NCI-H1092 (cell line): ENCODE measurements around the gene SRL.
"Not testable (repeated sequence)": the region's sequence is repeated elsewhere in the genome, so short reads cannot be mapped to it uniquely, and the experiment has no call there.

Experiments
- DNase-seq: peaks from one replicate; lab custom pipeline; 2025; lab: John Stamatoyannopoulos, UW

The SRL gene

DNA sequence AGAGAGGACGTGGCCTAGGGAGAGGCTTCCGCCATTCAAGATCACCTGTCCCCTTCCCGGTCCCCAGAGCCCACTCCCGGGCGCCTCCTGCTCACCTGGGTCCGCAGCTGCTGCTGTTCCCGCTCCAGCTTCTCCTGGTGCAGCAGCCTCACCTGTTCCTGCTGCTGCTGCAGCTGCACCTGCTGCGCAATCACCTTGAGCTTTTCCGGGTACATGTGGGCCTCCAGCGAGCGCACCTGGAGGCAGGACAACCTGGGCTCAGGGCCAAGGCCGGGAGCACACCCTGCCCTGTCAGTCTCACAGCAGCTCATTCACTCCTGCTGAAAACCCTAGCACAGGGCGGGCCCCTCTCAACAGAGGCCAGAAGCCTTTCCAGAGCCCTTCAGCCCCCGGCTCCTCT lies 18.5 kb upstream of the SRL start:
- DNase-seq, result peak; percentile 29

DNA sequence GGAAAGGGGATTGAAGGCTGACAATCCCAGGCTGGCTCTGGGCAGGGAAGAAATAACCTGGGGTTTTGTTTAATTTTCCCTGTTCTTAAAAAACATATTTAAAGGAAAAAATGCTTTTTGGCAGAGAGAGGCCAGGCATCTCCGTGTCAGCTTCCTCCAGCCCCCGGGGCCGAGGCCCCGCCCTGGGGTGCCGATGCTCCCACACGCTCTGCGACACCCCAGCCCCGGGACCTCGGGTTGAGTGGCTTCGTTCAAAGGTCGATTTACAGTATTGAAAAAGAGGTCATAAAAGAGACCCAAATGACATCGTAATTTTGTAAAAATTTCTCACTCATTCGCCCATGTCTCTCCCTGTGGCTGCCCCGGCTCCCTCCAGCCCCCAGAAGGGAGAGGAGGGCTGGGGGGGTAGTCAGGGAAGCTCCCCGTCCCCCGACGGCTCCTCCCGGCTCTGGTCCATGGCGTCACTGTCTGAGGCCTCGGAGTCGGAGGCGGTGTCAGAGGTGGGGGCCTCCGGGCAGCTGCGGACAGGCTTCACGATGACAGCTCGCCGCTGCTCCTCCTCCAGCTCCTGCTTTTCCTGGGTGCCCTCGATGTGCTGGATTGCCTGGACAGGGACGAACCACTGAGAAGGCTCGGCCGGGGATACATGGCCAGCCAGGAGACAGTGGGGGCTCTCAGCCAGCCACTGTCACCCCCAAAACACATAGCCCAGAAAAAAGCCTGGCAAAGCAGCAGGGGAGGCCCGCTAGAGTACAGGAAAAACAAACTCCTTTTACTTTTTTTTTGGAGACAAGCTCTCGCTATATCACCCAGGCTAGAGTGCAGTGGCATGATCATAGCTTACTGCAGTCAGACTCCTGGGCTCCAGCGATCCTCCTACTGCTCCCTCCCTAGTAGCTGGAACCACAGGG lies 16.0 kb upstream of the SRL start:
- no peak for DNase-seq

DNA sequence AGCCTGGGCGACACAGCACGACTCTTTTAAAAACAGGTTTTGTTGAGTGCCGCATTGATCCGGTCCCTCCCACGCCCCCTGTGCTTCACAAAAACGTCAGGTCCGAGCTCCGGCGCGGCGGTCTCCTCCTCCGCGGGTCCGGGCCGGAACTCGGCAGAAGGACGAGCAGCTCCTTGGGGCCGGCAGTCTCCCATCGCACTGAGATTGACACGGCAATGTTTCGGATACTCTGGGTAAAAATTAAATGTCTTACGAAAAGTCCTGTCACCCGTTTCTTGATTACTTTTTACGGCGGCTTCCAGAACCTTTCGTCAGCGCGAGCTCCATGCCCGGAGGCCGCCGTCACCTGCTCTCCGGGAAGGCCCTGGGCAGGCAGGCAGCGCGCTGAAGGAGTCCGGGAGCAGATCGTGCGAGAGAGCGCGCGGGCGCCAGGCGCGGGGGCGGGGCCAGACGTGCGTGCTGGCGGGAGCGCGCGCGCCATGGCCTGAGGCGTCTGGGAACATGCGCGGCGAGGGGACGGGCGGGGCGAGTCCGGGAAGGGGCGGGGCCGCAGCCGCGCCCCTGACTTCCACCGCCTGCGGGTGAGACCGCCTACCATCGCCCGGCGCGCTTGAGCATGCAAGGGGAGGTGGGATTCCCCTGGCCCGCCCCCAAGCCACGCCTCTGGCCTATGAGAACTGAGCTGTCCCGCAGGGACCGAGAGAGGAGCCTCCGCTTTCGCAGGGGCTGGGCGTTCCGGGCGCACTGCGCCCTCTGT lies 11.7 kb upstream of the SRL start:
- DNase-seq, result peak; percentile 99

DNA sequence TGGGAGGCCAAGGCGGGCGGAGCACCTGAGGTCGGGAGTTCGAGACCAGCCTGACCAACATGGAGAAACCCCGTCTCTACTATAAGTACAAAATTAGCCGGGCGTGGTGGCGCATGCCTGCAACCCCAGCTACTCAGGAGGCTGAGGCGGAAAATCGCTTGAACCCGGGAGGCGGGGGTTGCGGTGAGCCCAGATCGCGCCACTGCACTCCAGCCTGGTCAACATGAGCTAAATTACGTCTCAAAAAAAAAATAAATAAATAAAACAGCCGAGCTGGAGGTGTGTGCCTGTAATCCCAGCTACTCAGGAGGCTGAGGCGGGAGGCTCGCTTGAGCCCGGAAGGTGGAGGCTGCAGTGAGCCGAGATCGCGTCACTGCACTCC lies 11.1 kb upstream of the SRL start:
- not testable (repeated sequence) for DNase-seq

DNA sequence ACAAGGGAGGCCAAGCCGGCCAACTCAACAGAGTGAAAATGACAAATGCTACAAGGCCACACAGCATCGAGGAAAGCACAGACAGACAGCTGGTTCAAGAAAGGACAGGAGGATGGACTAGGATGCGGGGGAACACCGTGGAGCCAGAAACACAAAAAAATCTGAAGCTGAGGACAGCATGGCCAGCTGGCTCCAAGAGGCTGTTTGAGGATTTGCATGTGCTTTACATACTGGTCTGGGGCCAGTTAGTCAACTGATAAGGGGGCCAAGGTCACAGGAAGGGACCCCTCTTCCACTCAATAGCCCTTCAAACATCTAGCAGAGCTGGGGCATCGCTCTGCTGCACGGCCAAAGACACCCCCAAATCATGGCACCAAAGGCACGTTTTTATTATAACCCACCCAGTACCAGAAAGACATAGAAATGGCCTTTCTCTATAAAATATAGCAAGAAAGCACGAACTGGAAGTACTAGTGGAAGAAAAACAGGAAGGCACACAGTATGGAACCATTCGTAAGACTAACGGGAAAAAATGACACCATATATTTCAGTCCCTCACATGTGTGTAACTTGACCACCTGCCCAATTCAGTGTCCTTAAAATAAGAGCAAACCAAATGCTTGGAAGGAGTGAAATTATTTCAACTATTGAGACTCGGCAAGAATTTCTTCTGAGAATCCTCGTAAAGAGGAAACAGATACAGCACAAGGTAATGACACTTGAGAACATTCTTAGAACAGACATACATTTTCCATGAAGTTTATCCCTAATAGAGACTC lies 7.8 kb upstream of the SRL start:
- no peak for DNase-seq

DNA sequence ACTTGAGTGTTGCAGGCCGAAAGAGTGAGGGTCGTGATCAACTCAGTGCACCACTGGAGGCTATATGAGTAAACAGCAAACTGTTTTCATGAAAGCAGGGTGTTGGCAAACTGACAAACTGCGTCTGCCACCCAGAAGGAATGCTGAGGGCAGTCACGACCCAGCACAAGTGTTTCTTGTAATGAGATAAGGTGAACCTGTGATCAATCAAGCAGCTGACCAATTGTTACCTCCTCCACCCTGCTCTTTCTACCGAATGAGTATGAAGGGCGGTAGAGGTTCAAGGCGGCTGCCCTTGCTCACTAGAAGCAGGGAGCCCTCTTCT lies 5.5 kb upstream of the SRL start:
- no peak for DNase-seq

DNA sequence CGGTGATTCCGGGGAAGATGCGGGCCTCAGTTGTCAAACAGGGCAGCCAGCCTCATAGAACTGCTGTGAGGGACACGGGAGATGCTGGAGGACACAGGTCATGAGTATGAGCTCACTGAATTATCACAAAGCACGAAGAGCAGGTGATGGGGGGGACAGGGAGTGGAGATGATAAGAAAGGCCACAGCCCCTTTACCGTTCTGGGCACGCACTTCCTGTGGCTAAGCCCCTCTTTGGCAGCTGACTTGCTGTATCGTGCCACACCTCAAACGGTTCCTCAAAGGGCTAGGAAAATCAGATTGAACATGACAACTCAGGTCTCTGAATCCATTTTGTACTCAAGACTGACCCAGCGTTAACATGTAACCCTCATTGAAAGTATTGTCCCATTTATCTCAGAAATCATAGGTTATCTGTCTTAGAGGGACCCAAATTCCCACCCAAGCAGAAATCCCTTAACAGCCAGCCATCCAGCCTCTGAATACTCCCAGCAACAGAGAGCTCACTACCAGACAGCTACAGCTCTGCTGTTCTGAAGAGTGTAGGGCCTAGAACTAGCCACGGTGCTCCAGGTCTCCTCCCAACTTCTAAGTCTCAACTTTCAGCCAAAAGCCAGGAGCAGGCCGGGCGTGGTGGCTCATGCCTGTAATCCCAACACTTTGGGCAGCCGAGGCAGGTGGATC lies 5.0 kb upstream of the SRL start:
- DNase-seq, result no peak

DNA sequence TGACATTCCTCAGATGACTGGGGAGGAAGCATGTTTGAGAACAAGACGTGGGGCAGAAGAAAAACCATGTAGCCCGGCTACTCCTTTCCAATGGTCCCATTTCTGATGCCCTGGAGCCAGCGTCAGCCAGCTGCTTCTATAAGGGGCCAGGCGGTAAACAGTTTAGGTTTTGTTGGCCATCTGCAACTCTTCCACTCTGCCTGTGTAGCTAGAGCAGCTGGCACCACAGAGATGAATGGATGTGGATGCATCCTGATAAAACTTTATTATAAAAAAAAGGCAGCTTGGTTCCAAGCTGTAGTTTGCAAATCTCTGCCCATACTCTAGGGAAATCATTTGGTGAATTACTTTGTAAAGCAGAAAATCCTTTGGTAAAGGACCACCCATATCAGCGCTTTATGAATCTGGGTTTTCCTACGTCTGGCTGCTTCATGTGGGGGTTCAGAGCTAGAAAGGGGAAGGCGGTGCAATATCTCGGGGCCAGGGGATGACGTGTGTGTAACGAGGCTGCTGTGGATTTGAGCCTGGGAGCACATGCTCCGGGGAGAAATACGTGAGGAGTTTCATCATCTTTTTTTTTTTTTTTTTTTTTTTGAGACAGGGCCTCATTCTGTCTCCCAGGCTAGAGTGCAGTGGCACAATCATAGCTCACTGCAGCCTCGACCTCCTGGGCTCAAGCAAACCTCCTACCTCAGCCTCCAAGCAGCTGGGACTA lies 3.4 kb upstream of the SRL start:
- no peak for DNase-seq

DNA sequence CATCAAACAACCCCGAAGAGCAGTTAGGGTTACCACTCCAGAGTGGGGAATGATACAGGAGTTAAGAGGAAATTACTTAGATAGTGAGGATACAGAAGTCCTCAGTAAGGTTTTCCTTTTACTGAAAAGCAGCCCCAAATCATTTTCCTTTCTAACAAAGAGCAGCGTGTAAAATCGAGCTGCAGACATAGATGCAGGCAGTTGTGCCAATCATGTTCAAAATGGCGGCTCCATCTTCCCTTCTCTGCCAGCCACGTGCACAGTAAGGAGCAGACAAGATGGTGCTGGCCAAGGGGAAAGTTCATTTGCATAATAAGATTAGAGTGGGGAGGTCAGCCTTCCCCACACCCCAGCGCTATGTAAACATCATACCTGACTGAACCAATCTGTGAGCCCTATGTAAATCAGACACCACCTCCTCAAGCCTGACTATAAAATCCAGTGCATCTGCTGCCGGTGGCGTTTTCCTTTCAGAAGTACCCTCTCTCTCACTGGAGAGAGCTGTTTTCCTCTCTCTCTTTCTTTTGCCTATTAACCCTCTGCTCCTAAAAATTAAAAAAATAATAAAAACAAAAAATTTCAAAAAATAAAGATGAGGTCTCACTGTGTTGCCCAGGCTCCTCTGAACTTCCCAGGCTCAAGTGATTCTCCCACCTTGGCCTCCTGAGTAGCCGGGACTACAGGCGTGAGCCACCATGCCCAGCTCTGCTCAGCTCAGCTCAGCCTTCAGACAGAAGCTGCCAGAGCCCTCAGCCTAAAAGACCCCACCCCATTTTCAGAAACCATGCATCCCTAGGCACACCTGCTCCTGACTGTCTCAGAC lies 2.6 kb upstream of the SRL start:
- DNase-seq, result no peak

DNA sequence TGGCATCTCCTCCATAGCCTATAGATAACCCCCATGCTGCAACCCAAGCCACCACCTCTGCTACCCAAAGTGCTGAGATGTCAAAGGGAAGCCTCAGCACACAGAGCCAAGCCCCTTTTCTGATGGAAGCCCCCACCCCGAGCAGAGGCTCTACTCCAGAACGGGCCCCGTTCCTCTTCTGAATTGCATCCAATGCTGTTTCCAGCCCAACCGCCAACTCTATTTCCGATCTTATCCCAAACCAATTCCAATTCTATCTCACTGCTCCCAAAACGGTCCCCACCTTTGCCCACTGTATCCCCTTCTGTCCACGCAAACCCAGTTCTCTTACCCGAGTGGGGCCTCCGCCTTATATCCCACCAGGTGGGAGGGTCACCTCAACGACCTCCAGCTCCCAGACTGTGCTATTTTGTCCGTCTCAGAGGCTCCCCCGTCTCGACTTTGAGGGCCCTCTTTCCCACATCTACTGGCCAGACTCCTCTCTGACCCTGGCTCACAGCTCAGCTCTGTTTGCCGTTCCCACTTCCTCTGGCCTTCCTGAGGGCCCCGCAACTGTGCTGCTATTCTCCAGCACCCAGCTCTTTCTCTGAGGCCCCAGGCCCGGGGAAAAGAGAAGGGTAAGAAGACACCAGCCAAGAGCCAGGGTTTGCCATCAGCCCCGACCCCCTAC lies 487 bp downstream of the SRL start:
- DNase-seq, result no peak

DNA sequence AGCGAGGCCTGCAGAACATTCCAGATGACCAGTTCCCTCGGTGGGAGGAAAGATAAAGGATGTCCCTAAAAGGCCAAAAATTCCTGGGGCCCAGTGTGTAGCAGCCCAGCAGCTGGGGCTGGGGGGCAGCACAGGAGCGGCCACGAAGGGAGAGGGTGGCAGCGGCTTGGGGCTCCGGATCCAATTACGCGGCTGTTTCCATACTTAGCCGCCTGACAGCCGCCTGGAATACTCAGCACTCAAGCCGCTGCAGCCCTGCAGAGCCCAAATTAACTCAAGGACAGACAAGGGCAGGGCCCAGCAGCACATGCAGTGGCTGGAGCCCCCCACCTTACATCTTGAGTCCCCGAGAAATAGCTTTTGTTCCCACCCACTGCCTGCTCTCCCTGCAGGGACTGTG lies 1.3 kb downstream of the SRL start:
- no peak for DNase-seq

DNA sequence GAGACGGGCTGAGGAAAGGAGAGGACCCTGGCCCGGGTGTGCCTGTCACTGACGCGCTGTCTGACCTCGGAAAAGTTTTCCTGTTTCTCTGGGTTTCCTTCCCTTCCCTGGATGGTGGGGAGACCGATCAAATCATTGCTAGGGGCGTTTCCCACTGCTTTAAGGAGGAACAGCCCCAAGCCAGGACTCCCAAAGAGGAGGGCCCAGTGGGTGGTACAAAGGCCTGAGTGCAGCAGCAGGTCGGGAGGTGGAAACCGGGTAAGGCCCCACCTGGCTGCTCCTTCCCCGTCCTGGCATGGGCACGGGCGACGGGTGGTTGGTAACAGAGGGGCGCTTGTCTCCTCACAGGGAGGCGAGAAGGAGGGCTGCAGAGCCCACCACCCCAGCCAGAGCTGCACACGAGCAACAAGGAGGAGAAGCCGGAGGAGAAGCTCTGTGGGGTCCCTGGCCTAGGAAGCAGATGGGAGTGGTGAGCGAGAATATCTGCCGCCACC lies 2.2 kb downstream of the SRL start:
- no peak for DNase-seq

DNA sequence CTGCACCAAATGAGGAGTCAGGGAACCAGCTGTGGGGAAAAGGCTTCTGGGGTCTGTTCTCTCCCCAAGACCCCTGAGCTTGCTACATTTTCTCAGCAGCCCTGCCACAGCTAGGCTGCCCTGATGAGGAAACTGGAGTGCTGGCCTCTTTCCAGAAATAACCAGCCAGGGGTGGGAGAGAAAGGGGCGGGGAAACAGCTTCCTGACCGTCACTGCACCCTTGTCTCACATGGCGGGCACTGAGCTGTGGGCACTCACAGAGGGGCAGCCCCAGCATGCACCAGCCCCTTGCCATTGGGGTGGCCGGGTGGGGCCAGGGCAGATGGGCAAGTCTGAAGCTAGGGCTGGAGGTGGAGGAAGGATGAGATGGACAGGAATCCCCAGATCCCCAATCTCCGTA lies 2.9 kb downstream of the SRL start:
- DNase-seq, result no peak

DNA sequence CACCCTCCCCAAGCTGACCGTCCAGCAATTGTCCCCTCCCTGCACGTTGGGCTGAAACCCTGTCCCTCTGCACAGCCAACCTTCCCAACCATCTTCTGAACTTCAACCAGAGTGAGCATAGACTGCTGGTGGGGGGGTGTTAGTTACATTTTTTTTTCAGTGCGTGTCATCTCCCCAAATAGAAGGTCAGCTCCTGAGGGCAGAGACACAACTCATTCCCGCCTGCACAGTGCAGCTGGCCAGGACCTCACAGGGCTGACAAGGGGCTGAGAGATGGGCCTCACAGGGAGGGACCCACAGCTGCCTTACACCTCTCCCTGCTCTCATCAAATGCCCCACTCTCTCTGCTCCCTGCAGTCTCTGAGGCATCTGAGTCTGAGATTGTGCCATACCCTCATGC lies 8.4 kb downstream of the SRL start:
- DNase-seq, result no peak

DNA sequence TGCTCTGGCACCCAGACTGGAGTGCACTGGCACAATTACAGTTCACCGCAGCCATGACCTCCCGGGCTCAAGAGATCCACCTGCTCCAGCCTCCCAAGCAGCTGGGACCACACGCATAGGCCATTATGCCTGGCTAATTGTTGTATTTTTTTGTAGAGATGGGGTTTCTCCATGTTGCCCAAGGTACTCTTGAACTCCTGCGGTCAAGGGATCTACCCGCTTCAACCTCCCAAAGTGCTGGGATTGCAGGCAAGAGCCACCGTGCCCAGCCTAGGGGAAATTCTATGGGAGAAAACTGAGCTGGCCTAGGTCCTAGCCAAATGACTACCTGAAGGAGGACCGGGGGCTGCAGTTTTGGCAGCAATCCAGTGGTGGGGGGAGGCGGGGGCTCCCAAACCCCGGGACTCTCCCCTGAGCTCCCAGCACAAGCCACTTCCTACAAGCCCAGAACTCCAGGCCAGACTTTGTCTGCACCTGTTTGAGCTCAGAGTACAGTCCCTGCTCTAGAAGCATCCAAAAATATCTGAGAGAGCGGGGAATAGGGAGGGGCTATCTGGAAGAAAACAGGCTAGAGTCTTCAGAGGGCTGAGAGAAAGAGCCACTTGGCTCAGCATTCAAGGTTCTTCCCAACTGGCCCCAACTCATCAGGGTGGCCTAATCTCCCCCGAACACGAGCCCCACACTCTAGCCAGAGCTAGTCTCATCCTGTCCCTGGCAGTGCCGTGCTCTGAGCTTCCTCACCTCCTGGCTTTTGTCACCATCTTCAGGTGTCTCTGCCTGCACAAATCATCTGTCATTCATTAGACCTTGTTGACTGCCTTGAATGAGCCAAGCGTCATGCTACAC lies 9.1 kb downstream of the SRL start:
- DNase-seq, result no peak

DNA sequence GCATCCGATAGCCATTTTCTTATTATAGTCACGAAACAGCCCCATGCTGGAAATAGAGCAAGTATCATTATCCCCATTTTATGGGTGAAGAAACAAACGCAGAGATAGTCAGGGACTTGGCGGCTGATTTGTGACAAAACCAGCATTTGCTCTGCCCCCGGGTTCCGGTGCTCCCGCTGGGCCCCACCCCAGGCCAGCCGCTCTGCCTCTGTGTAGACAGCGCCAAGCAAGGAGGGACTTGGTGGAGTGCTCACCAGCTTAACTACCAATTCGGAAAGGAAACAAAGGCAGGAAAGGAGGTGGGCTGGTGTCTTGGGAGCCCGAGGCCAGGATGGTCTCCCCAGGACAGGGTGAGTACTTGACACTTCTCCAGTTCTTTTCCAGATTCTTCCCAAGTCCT lies 10.0 kb downstream of the SRL start:
- DNase-seq, result no peak

DNA sequence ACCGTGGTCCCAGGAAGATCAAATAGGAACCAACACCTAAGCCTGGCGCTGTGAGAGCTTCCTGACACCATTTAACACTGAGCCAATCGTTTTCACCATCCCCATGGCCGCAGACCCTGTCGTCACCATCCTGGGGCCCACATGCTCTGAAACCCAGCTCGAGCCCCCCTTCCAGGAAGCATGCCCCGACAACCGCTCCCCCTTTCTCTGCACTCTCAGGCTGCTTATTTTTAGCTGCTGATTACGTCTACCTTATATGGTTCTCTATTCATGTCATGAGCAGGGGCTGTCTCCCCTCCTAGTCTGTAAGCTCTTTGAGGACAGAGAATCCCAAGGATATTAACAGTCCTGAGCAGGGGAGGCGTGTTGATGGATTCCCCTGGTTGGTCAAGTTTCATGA lies 10.5 kb downstream of the SRL start:
- no peak for DNase-seq

DNA sequence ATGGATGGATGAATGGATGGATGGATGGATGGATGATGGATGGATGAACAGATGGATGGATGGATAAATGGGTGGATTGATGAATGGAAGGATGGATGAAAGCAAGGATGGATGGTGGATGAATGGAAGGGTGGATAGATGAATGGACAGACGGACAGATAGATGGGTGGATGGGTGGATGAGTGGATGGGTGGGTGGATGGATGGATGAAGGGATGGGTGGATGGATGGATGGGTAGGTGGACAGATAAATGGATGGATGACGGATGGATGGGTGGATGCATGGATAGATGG lies 14.9 kb downstream of the SRL start:
- DNase-seq, result no peak
